GM18505 (cell line): ENCODE results near the gene RELN.

ENCODE experiments used
- ATAC-seq: cut with Tn5 transposase; IDR thresholded peaks from one replicate; pipeline ENCODE4 v1.9.1; 2021; ENCODE audit not compliant: unreplicated experiment
- POLR2A ChIP-seq: IDR thresholded peaks from 4 replicates; pipeline ENCODE4 v1.6.1; 2011; ENCODE audit warnings: borderline replicate concordance; ENCODE audit not compliant: insufficient read depth, insufficient read length; ENCODE audit errors: extremely low read depth

The RELN gene

GRCh38 chr7:103944230-103944900, 45.1 kb downstream of the RELN start:
- no peak for TF ChIP-seq POLR2A
- ATAC-seq, result no peak

GRCh38 chr7:103941976-103942375, 47.5 kb downstream of the RELN start:
- no peak for TF ChIP-seq POLR2A
- ATAC-seq, result no peak

- no peak for TF ChIP-seq POLR2A
Observed at GRCh38 chr7:103940382-103941268, 48.8 kb downstream of the RELN start.

GRCh38 chr7:103937680-103938079, 51.8 kb downstream of the RELN start:
- no peak for TF ChIP-seq POLR2A
- ATAC-seq, result no peak

More at GRCh38 chr7:103940382-103941268, 48.8 kb downstream of the RELN start:
- ATAC-seq, result no peak

- no peak for ATAC-seq
- TF ChIP-seq POLR2A, result no peak
Observed at GRCh38 chr7:103936558-103936957, 52.9 kb downstream of the RELN start.

- no peak for TF ChIP-seq POLR2A
- ATAC-seq, result no peak
Observed at GRCh38 chr7:103934508-103934907, 55.0 kb downstream of the RELN start.

- ATAC-seq, result no peak
Observed at GRCh38 chr7:103932389-103932788, 57.1 kb downstream of the RELN start.

GRCh38 chr7:103929901-103930311, 59.6 kb downstream of the RELN start:
- no peak for TF ChIP-seq POLR2A
- ATAC-seq, result no peak

More at GRCh38 chr7:103932389-103932788, 57.1 kb downstream of the RELN start:
- no peak for TF ChIP-seq POLR2A

GRCh38 chr7:103928581-103928980, 60.9 kb downstream of the RELN start:
- no peak for ATAC-seq
- TF ChIP-seq POLR2A, result no peak

- no peak for TF ChIP-seq POLR2A
- no peak for ATAC-seq
Observed at GRCh38 chr7:103924184-103924583, 65.3 kb downstream of the RELN start.

GRCh38 chr7:103922407-103922806, 67.1 kb downstream of the RELN start:
- no peak for TF ChIP-seq POLR2A

GRCh38 chr7:103921692-103922091, 67.8 kb downstream of the RELN start:
- ATAC-seq, result no peak
- no peak for TF ChIP-seq POLR2A

More at GRCh38 chr7:103922407-103922806, 67.1 kb downstream of the RELN start:
- no peak for ATAC-seq

- no peak for ATAC-seq
- no peak for TF ChIP-seq POLR2A
Observed at GRCh38 chr7:103919272-103919868, 70.1 kb downstream of the RELN start.

GRCh38 chr7:103918631-103919271, 70.7 kb downstream of the RELN start:
- TF ChIP-seq POLR2A, result no peak
- ATAC-seq, result no peak
